Activated gamma-delta T cell treated with Interleukin-2 at 50 U/mL for 16 hours (primary cell): ENCODE results near the gene SRGAP2C.
"Not testable (repeated sequence)": the region's sequence is repeated elsewhere in the genome, so short reads cannot be mapped to it uniquely, and the experiment has no call there.

ENCODE experiments used
- DNase-seq: peaks from one replicate; pipeline ENCODE4 v3.0.0-alpha.2; 2020

Gene SRGAP2C

DNA sequence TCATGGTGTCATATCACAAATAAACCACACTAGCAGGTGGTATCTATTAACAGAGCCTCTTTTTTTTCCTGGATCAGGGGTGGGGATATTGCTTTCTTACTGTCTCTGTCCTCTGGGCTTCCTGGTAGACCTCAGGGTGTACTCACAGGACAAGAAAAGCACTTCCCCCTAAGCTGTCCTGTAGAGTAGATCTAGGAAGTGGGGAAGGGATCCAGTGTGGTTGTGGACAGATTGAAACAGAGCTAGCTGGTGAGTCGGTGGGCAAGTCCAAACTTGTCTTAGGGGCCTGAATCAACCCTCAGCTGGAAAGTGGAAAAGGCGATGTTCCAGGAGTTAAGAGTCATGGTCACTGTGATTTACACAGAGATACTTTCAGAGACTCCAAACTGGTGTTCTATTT, 96.7 kb downstream of the SRGAP2C start:
- not testable (repeated sequence) for DNase-seq

DNA sequence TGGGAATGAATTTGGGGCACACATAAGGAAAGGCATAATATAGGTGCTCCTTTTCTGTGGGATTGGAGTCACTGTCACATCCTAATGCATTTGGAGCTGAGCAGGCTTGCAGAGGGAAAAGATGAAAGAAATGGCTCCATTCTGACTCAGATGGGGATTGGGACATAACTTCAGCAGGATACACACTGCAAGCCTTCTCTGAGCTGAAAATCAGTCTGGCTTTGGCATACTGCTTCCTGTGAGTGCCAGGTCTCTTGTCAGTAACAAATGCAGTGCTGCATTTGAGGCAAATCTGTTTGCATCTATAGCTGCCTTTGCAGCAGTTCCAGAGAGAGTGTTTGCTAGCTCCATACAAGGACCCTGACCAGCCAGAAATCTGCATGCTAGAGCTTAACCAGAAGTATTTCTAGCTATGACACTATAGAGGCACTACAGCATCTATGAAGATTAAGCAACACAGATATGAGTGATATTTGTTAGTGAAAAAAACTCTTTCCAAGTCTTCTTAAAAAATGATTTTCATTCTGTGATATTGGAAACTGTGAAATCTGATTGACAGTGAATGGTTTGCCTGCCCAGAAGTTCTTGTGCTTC, 98.9 kb downstream of the SRGAP2C start:
- DNase-seq: not testable (repeated sequence)

DNA sequence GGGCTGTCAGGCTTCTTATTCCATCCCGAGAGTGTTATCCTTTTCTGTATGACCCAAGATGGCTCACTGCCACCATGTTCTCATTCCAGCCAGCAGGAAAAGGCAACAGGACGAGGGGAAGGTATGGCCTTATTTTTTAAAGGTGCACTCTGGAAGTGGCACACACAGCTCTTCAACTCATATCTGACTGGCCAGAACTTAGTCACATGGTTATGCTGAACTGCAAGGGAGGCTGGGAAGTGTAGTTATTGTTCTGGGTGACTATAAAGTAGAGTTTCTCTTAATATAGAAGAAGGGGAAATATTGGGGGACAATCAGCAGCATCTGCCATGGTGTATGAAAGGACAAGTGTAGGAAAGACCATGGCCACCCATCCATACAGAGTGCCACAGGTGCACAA, 107.8 kb downstream of the SRGAP2C start:
- DNase-seq: not testable (repeated sequence)

DNA sequence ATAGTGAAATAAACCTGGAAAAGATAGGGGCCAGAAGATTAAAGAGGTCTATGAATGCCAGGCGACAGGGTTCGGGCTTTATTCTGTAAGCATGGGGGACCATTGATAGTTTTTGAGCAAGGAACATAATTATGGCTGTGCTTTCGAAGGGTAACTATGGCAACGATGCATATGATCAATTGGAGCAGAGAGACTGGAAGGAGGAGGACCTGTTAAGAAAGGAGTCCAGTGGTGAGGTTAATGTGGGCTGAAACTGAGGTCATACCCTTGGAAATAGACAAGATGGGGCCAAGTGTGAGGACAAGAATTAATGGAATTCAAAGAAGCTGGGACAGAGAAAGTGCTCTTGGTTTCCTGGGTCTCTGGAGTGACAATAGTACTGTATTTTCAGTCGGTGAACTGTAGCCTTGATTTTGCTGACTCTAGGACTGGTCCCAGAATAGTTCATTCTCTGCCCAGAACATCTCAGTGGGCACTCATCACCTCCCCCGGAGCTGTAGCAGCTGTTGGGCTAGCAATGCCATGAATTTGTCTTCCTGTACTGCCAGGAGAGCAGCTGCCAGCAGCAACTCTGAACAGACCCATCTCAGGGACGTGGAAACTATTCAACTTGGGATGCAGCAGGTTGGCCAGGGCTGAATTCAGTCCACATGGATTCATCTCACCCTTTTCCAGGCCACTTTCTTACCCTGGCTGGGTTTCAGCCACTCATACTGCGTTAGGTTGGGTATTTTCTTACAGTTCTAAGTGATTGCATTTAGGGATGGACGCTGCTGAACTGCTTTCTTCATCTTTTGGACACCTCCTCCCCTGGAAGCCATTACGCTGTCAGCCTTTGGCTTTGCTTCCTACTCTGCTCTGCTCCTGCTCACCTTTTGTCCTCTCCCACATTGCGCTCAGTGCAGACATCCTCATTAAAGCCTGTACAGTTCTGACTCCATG, 108.8 kb downstream of the SRGAP2C start:
- DNase-seq: not testable (repeated sequence)

DNA sequence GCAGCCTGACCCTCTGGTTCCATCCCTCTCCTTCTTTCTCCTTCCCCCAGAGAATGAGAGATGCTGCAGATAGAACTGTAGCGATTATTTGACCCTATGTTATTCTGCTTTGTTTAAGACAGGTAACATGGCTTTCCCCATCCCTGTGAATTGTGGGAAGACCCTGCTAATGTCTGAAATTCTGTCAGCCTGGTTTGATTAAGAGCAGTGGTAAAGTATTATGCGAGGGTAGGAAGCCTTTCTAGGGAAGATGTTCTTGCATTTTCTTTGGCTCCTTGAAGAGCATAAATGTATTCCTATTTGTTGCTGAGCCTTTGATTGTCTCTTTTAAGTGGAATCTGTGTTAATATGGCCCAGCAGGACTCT, 109.4 kb downstream of the SRGAP2C start:
- DNase-seq: not testable (repeated sequence)

DNA sequence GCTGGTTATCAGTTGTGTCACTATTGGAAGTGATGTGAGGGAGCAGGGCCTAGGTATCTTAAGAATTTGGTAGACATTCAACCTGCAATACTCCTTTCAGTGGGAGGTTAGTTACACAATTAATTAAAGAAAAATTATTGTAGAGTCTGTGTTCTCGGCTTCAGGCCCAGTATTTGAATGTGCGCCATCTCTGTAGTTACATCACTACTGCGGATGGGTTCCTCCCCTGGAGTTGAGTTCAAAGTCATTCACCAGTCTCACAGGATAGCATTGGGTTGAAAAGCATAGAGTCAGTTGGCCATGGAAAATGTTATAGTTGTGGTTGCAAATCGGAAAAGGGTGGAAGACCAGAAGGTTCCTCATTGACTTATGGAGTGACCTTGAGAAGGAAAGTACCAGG, 111.8 kb downstream of the SRGAP2C start:
- DNase-seq: not testable (repeated sequence)

DNA sequence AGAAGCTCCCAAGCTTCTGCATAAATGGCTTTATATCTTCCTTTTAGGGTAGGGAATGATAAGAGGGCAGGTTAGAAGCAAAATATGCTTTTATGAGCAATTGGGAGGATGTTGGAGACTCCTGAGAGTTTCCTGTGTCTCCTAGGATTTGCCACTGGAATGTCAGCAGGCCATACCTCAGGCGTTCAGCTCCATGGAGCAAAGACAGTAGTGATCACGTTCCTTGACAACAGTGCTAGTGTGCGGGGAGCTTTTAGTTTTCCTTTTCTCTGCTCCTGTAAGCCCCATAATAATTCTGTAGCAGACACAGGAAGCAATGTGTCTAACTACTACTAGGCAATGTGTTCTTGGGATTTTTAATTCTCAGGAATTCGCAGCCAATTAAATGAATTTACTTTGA, 113.8 kb downstream of the SRGAP2C start:
- DNase-seq: not testable (repeated sequence)

DNA sequence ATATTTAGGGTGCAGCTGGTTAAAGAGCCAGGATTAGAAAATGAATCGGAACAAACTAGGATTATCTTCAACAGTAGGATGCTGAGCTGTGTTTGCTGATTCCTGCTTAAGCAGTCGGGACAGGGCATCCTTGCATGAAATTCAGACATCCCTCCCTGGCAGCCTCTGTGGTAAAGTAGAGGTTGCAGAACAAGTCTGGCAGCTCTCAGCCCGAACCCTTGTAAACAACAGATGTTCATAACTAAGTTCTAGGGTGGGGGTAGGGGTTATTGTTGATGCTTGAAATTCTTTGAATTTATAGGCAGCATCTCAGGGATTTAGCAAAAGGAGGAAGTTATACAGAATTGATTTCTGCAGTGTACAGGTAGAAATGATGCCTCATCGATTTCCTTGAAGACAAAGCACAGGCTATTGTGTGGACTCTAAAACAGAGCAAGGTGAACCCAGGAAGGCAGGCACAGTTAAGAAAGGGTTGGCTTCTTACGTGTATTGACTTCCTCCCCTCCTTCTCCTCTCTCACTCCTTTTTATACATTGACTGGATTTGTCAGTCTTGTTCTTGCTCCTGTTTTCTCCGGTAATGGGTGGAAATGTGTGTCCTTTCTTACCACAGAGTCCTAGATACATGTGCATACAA, 114.9 kb downstream of the SRGAP2C start:
- DNase-seq: not testable (repeated sequence)

DNA sequence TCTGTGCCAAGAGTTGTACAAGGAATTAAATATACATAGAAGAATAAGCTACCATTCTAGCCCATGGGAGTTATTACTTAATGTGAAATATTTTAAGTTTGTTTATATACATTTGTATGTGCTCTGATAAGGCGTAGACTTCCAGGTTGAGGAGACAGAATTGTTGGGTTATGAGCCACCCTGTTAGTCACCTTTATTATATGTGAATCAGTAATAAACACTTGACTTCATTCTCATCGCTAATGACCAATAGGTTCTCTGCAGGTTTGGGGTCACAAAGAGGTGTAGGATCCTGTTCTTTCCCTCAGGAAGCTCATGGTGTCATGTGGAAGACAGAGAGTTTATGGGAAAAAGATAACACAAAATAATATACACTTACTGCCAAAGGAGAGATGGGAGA, 117.1 kb downstream of the SRGAP2C start:
- not testable (repeated sequence) for DNase-seq

DNA sequence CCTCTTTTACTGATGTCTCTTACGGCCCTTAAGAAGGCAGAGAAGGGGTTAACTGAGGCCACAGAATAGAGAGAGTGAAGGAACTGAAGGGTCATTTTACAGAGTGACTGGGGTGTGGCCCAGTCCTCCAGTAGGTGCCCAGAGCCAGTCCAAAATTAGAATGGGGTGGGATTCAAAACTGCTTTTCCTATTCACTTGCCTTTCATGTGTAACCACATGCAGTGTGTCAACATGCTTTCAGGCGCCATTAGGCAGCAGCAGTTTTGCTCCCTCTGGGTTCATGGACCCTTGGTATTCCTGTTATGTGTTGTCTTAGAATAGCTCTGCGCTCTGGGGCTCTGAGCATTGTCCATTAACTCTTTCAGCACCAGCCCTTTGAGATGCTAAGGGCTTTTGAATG, 123.0 kb downstream of the SRGAP2C start:
- not testable (repeated sequence) for DNase-seq

DNA sequence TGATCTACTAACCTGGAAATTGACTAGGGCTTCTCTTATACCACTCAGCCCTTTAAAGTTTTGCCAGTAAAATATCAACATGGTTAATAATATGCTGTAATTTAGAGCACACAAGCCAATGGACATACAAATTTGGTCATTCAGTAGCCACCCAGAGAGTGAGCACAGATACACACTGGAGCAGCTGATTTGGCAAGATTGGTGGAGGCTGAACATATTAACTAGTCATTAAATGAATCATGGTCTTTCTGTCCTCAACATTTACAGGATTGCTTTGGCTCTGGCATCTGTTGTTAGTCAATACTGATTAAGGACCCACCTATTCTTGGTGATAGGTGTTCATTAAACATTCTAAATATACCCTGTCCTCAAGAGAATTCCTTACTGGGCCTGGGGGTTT, 130.7 kb downstream of the SRGAP2C start:
- not testable (repeated sequence) for DNase-seq

DNA sequence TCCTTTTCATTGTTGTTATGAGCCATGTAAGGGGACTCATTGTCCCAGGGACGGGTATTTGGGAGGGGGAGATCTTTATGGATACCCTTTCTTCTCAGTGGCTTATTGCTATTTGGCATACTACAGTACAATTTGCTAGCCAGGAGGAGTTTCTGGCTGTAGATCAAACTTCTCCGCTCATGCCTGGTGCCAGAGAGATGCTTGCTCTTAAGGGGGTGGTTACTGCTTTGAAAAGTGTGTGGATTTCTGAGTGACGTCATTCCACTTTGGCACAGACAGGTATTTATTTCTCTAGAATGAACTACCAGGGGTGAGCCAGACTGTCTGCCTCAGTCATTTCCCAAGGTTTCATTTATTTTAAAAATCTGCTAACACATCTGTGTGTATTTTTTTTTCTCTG, 131.3 kb downstream of the SRGAP2C start:
- DNase-seq: not testable (repeated sequence)

DNA sequence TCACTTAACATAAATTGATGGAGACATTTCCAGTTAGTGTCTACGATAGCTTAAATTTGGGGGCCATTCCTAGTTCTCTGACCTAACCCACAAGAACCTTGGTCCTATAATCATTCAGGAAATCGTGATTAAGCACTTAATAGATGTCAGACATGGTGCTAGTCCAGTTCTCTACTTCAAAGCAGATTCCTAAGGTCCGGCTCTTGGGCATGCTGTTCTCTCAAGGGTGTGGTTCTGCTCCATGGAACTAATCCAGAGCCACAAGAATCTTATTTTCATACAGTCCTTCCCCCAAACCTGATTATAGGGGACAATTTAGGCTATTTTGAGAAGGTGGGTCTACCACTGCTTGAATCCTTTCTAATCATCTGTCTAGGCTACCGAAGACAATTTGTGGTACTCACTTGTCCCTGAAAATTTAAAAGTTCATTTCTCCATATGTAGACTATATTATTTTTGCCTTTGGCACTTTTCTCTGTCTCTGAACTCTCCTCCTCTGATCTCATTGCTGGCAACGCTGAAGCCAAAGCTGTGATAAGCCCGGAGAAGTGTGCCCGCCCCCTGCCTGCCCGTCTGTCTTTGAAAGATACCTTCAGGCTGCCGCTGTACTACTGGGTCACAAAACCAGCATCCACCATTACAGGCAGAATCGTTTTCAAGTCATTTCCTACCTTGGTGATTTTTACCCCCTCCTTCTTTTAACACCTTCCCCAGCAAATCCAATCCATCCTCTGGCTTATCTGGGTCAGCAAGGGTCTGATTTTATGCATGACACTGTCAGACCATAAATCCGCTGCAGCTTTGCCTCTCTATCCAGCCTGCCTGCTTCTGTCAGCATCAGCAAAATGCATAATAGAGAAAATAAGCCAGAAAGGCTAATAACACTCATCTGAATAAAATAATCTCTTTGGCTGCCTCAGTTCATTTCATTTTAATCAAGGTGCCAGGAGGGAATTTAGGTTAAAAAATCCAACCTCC, 133.0 kb downstream of the SRGAP2C start:
- not testable (repeated sequence) for DNase-seq

DNA sequence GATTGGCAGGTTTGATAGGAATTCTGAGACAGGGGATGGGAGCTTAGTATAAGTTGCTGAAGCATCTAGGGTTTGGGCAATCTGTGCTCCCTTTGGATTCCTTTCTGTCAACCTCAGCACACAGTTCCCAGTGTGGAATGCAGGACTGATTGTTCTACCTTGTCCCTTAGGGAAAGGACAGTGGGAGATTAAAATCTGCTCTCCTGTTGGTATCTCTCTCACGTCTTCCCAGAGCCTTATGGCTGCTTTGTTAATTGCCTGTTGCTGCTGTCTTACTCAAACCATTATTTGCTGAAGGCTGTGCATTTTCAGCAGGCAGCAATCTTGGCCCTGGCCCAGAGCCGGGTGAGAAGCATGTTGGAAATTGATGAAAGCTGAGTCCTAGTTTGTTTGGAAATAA, 133.9 kb downstream of the SRGAP2C start:
- not testable (repeated sequence) for DNase-seq

DNA sequence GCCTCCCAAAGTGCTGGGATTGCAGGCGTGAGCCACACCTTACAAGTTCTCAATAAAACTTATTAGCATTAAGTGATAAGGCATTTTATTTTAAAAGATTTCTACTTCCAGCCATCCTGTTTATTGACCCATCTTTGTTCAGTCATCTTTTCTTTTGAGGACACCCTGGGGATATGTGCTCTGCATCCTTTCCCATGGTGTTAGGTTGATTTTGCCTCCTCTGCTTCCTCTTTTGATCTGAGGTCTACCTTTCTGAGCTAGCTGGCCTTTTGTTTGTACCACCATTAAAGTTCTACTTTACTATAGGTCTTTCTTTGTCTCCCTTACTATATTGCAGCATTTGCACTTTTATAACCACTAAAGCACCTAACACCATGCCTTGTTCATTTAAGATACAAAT, 136.9 kb downstream of the SRGAP2C start:
- DNase-seq: not testable (repeated sequence)

DNA sequence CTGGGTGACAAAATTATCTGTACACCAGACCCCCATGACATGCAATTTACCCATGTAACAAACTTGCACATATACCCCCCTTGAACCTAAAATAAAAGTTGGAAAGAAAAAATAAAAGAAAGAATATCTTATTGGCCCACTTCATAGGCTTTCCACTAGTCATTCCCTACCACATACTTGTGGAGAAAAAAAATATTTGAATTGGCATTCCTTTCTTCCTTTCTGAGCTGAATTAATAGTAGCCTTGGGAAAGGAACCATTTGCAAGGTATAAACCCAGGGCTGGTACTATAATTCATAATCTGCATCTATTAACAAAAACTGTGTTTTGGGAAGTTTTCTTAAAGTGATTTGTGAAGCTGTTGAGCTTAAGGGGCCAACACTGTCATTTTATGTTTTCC, 140.0 kb downstream of the SRGAP2C start:
- DNase-seq: not testable (repeated sequence)

DNA sequence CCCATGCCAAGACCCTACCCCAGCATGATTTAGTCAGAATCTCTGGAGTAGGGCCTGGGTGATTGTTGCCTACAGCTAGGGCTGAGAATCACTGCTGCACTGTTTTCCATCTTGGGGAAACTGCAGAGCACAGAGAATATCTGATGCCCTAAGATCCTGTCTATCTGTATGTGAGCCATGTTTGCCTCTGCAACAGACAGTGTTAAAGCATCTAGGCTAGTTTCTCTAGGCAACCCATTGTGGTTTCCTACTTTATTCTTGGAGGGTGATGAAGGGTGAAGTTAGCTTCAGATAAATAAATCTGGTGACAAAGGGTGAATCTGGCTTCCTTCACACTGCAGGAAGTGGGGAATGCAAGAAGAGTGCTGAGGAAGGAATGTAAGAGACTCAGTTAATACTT, 147.4 kb downstream of the SRGAP2C start:
- DNase-seq: not testable (repeated sequence)

DNA sequence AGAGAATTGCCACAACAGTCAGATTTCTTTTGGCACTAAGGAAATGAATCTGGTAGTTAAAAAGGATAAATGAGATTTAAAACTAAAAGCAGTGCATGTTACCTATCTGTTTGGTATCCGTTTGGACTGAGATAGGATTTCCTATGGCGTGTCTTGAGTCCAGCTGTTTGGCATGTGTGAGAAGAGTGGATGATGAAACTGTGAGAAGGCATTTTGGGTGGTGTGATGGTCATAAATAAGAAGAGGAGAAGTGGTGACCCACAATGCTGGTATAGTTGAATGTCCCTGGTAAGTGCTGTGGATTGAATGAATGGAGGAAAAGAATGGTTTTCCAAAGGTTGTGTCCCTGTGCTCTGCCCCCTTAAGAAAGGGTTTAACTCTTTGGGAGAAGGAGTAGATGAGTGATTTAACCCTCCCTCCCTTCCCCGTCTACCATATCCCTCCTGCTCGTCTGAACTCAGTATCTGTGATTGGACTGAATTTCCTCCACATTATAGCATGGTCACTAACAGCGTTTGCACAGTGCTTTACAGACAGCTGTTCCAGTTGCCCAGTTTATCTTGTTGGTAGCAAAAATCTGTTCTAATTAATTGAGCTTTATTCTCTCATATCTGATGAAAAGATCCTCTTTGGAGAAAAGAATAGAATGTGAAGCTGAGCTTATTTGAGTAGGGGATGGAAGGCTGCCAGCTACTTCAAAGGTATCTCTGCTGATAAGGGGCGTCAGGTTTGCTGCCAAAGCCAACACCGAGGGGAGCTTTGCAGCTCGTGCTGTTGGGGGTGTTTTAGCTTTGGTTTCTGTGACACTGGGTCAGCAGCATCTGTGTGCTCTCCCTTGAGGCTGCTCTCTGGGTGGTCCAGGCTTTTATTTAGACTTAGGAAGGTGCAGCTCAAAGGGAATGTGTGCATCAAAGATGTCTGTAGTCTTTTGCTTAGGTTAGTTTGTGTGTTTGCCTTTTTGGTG, 148.1 kb downstream of the SRGAP2C start:
- DNase-seq: not testable (repeated sequence)

DNA sequence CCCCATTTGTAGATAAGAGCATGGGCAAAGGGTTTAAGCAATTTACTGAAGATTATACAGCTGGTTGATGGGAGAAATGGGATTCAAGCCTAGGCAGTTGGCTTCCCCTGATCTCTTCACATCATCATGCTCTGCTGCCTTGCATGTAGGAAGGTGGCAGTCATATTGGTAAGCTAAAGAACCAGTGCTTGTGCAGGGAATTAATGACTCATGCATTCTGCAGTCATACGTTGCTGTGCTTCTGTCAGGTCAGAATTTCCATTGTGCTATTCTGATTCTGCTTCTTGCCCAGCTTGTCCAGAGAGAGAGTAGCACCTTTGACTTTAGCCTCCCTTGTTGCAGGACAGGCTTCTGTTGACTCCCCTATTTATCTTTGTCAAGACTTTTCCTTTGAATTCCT, 153.2 kb downstream of the SRGAP2C start:
- DNase-seq: not testable (repeated sequence)

DNA sequence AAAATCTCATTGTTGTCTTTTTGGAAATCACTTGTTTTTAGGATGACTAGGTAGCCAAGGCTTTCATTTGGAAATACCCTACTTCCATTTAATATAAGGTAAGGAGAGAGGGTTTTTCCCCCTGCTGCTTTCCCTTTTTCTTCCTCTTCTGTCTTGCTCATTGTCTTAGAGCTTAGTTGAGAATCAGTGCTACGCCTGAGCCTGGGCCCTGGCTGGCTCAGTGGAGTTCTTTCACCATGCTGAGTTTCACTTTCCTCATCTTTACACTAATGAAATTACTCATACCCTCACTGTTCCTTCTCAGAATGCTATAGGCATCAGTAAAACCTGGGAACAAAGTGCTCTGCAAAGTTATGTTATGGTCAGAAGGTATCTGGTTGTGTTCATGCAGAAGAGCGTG, 154.8 kb downstream of the SRGAP2C start:
- DNase-seq: not testable (repeated sequence)

DNA sequence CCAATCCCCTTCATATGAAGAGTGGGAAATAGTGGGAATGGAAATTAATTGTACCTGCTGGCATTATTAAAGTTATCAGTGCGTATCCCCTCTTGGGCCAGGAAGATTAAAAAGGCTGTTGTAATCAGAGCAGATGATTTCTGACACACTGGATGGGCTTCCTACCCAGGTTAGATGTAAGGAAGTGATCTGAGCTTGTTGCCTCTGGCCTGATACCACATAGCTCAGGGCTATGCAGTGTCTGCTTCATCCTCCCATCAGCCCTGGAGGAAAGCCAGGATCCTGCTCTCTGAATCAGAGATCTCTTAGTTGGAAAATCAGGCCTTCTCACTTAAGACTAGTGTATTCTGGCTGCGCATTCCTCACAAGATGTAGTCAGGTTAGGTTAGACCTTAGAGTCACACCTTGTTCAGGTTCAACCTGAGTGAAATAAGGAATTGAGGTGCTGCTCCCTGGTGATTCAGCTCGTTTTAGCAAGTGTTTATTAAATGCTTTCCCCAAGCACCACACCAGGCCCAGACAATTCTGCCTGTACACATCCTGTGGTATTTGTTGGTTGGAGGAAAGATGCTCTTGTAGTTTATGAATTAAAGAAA, 158.6 kb downstream of the SRGAP2C start:
- not testable (repeated sequence) for DNase-seq
